Tibial nerve (tissue), 4 donors: ENCODE data around the gene PGAP6. TPM values are rescaled to one million over a fixed set of nuclear protein-coding genes. Genes with fewer than 3 reads are reported as not detected.
"Not testable (repeated sequence)": the region's sequence is repeated elsewhere in the genome, so short reads cannot be mapped to it uniquely, and the experiment has no call there.

Experiments
- DNase-seq, 2 donors: peaks; one replicate each; pipeline ENCODE4 v3.0.0-alpha.2; 2019; ENCODE audit warnings: low spot score in 2 of 2
- H3K27ac ChIP-seq, 4 donors: fragments of 200-600 bp; sonication (generic) in 3 of 4; one replicate each; pipeline ENCODE4 v1.5.1; 2017 to 2019; ENCODE audit warnings: mild to moderate bottlenecking in 1 of 4
- H3K27me3 ChIP-seq, 2 donors: fragments of 200-600 bp; sonication (generic) in 1 of 2; one replicate each; pipeline versions ENCODE4 v1.5.1 to v1.6.0; 2017 to 2019
- H3K36me3 ChIP-seq, 3 donors: fragments of 200-600 bp; sonication (generic); one replicate each; pipeline ENCODE4 v1.5.1; 2018 to 2019
- H3K4me1 ChIP-seq, 4 donors: fragments of 200-600 bp; sonication (generic) in 3 of 4; one replicate each; pipeline ENCODE4 v1.5.1; 2017 to 2019
- H3K4me3 ChIP-seq, 4 donors: fragments of 200-600 bp; sonication (generic) in 3 of 4; one replicate each; pipeline ENCODE4 v1.5.1; 2017 to 2019; ENCODE audit warnings: mild to moderate bottlenecking in 1 of 4, moderate library complexity in 1 of 4
- H3K9me3 ChIP-seq, 4 donors: fragments of 200-600 bp; sonication (generic) in 3 of 4; one replicate each; pipeline ENCODE4 v1.5.1; 2017 to 2019
- CTCF ChIP-seq, 5 experiments: fragments of 200-600 bp in 3 of 5; fragments of 450-650 bp in 2 of 5; sonication (generic) in 3 of 5; IDR thresholded peaks; one replicate each; pipeline ENCODE4 v1.5.1; 2016 to 2019; ENCODE audit warnings: antibody characterized with exemption in 5 of 5, mild to moderate bottlenecking in 3 of 5, moderate library complexity in 2 of 5
- EP300 ChIP-seq, 2 donors: sonication (generic); formaldehyde crosslinking; IDR thresholded peaks; one replicate each; pipeline ENCODE4 v1.6.1; 2017; ENCODE audit warnings: antibody characterized with exemption in 2 of 2, mild to moderate bottlenecking in 1 of 2
- POLR2A ChIP-seq, 2 donors: fragments of 450-650 bp; IDR thresholded peaks; one replicate each; pipeline ENCODE4 v1.6.1; 2017; ENCODE audit warnings: antibody characterized with exemption in 2 of 2, mild to moderate bottlenecking in 2 of 2, moderate library complexity in 2 of 2
- WGBS, 2 donors: methylation state at CpG; one replicate each; pipeline ENCODE4 v1.1.5; 2018; 5-methylcytosine and 5-hydroxymethylcytosine counted together
- total RNA-seq, 4 donors: library from RNA; depleted of rRNA; stranded (reverse); fragments of >200 nt; gene quantifications; one replicate each; pipeline ENCODE4 v1.1.0, GENCODE V29; 2016

Gene PGAP6
- total RNA-seq, 4 donors from 2014 or later: 22.7 to 69.3 (median 36.7) TPM

GRCh38 chr16:424033-424622 is 42.4 kb upstream of the PGAP6 start:
- TF ChIP-seq EP300 (IDR thresholded peaks at IDR 0.05) (peak in 1 of 2 donors; percentile 82), POLR2A (IDR thresholded peaks at IDR 0.05) (no peak)
- Histone ChIP-seq H3K9me3 (no peaks in the 10 kb centered on the region), H3K4me3 (peak overlapping the region in 3 of 4 donors; percentile 42 to 88 (median 68)), H3K27ac (peak overlapping the region; percentile 80 to 98 (median 94)), H3K27me3 (no peaks in the 10 kb centered on the region), H3K4me1 (peaks cover 0 to 41% (median 20%) of the 10 kb centered on the region in 4 donors), H3K36me3 (no peaks in the 10 kb centered on the region)
- WGBS, 2 donors: 43 to 47% methylated on average over 20 of the region's 20 CpGs
- DNase-seq: peak; percentile 40 to 88

- H3K4me1 ChIP-seq: peaks cover 0 to 27% (median 15%) of the 10 kb centered on the region in 4 donors
- not testable (repeated sequence) for H3K9me3 ChIP-seq, H3K4me3 ChIP-seq, DNase-seq, H3K36me3 ChIP-seq, H3K27ac ChIP-seq, H3K27me3 ChIP-seq
- WGBS, 2 donors: 92% methylated on average over 13 of the region's 13 CpGs
Measured at GRCh38 chr16:422179-422578, 40.4 kb upstream of the PGAP6 start.

GRCh38 chr16:415170-415498 is 33.4 kb upstream of the PGAP6 start:
- H3K27ac ChIP-seq, H3K27me3 ChIP-seq, H3K4me1 ChIP-seq, H3K4me3 ChIP-seq, DNase-seq, H3K9me3 ChIP-seq: not testable (repeated sequence)
- peaks cover 0 to 21% (median 0%) of the 10 kb centered on the region in 3 donors for H3K36me3 ChIP-seq
- 95 to 99% methylated on average over 3 of the region's 3 CpGs for WGBS, 2 donors

GRCh38 chr16:414395-415169 is 32.8 kb upstream of the PGAP6 start:
- Histone ChIP-seq H3K4me3 (no peak overlapping the region), H3K4me1 (no peaks in the 10 kb centered on the region), H3K36me3 (peaks cover 0 to 26% (median 0%) of the 10 kb centered on the region in 3 donors), H3K27me3 (no peaks in the 10 kb centered on the region), H3K27ac (no peak overlapping the region), H3K9me3 (no peaks in the 10 kb centered on the region)
- WGBS, 2 donors: 86 to 88% methylated on average over 21 of the region's 21 CpGs
- DNase-seq: no peak
- TF ChIP-seq CTCF (IDR thresholded peaks at IDR 0.05) (no peak), EP300 (IDR thresholded peaks at IDR 0.05) (no peak), POLR2A (IDR thresholded peaks at IDR 0.05) (no peak)

GRCh38 chr16:411576-412265 is 29.9 kb upstream of the PGAP6 start:
- no peak for TF ChIP-seq EP300 (IDR thresholded peaks at IDR 0.05)
- no peak for TF ChIP-seq CTCF (IDR thresholded peaks at IDR 0.05)
- TF ChIP-seq POLR2A (IDR thresholded peaks at IDR 0.05): no peak
- DNase-seq: no peak

GRCh38 chr16:410516-411178 is 28.9 kb upstream of the PGAP6 start:
- 82 to 83% methylated on average over 15 to 32 of the region's 36 CpGs for WGBS, 2 donors
- TF ChIP-seq CTCF (IDR thresholded peaks at IDR 0.05): no peak
- no peak for TF ChIP-seq EP300 (IDR thresholded peaks at IDR 0.05)
- no peak for TF ChIP-seq POLR2A (IDR thresholded peaks at IDR 0.05)
- Histone ChIP-seq H3K27me3 (no peaks in the 10 kb centered on the region), H3K36me3 (peaks cover 0 to 48% (median 0%) of the 10 kb centered on the region in 3 donors), H3K9me3 (no peaks in the 10 kb centered on the region), H3K27ac (no peak overlapping the region), H3K4me3 (no peak overlapping the region), H3K4me1 (no peaks in the 10 kb centered on the region)
- no peak for DNase-seq

More at GRCh38 chr16:411576-412265, 29.9 kb upstream of the PGAP6 start:
- 90 to 92% methylated on average over 23 to 25 of the region's 26 CpGs for WGBS, 2 donors
- H3K4me1 ChIP-seq: no peaks in the 10 kb centered on the region
- no peaks in the 10 kb centered on the region for H3K9me3 ChIP-seq
- peaks cover 0 to 42% (median 0%) of the 10 kb centered on the region in 3 donors for H3K36me3 ChIP-seq
- H3K27ac ChIP-seq: no peak overlapping the region
- no peaks in the 10 kb centered on the region for H3K27me3 ChIP-seq
- H3K4me3 ChIP-seq: no peak overlapping the region
